Neural cell (in vitro differentiated cells): Measurements from ENCODE around the gene OLFM4.

Experiments
- EP300 ChIP-seq: fragments of 450-650 bp; conservative IDR thresholded peaks from 2 replicates; pipeline ENCODE4 v1.6.1; 2014; ENCODE audit warnings: antibody characterized with exemption, mild to moderate bottlenecking, moderate library complexity; ENCODE audit not compliant: poor library complexity, severe bottlenecking
- EZH2 ChIP-seq: fragments of 200-600, 300-800 bp; shearing (Covaris generic), sonication (generic); IDR thresholded peaks from 2 replicates; pipeline ENCODE4 v1.6.1; 2014; ENCODE audit warnings: antibody characterized with exemption, low read length, borderline replicate concordance, mild to moderate bottlenecking; ENCODE audit not compliant: insufficient read depth, poor library complexity, severe bottlenecking
- MXI1 ChIP-seq: fragments of 450-650 bp; conservative IDR thresholded peaks from 2 replicates; pipeline ENCODE4 v1.6.1; 2014; ENCODE audit warnings: antibody characterized with exemption, mild to moderate bottlenecking; ENCODE audit not compliant: poor library complexity, severe bottlenecking
- POLR2AphosphoS5 ChIP-seq: IDR thresholded peaks from 2 replicates; pipeline ENCODE4 v1.6.1; 2012
- REST ChIP-seq: IDR thresholded peaks from 2 replicates; pipeline ENCODE4 v1.6.1; 2012; ENCODE audit warnings: borderline replicate concordance
- SMC3 ChIP-seq: fragments of 450-650 bp; conservative IDR thresholded peaks from 2 replicates; pipeline ENCODE4 v1.6.1; 2014; ENCODE audit warnings: antibody characterized with exemption, mild to moderate bottlenecking, moderate library complexity; ENCODE audit not compliant: poor library complexity
- TAF1 ChIP-seq: IDR thresholded peaks from 2 replicates; pipeline ENCODE4 v1.6.1; 2012; ENCODE audit warnings: low read depth
- TF ChIP-seq, protein P1 (sequence below): fragments of 450-650 bp; IDR thresholded peaks from 2 replicates; pipeline ENCODE4 v1.5.1; 2014; ENCODE audit warnings: antibody characterized with exemption, mild to moderate bottlenecking, moderate library complexity; ENCODE audit not compliant: poor library complexity, severe bottlenecking

GRCh38 chr13:53018690-53019647 is 9.6 kb upstream of the OLFM4 start:
- no peak for TF ChIP-seq SMC3
- TF ChIP-seq EP300: no peak
- TF ChIP-seq, protein P1, sequence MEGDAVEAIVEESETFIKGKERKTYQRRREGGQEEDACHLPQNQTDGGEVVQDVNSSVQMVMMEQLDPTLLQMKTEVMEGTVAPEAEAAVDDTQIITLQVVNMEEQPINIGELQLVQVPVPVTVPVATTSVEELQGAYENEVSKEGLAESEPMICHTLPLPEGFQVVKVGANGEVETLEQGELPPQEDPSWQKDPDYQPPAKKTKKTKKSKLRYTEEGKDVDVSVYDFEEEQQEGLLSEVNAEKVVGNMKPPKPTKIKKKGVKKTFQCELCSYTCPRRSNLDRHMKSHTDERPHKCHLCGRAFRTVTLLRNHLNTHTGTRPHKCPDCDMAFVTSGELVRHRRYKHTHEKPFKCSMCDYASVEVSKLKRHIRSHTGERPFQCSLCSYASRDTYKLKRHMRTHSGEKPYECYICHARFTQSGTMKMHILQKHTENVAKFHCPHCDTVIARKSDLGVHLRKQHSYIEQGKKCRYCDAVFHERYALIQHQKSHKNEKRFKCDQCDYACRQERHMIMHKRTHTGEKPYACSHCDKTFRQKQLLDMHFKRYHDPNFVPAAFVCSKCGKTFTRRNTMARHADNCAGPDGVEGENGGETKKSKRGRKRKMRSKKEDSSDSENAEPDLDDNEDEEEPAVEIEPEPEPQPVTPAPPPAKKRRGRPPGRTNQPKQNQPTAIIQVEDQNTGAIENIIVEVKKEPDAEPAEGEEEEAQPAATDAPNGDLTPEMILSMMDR: no peak
- TF ChIP-seq EZH2: no peak
- no peak for TF ChIP-seq MXI1
- TF ChIP-seq TAF1: no peak
- no peak for TF ChIP-seq REST
- TF ChIP-seq POLR2AphosphoS5: no peak
